Limb (tissue), 2 donors: ENCODE results near the gene REM2.

ENCODE experiments used
- DNase-seq, 2 donors: peaks; one replicate each; pipeline ENCODE4 v3.0.0-alpha.2; 2016; ENCODE audit errors: extremely low spot score in 2 of 2

The REM2 gene

DNA sequence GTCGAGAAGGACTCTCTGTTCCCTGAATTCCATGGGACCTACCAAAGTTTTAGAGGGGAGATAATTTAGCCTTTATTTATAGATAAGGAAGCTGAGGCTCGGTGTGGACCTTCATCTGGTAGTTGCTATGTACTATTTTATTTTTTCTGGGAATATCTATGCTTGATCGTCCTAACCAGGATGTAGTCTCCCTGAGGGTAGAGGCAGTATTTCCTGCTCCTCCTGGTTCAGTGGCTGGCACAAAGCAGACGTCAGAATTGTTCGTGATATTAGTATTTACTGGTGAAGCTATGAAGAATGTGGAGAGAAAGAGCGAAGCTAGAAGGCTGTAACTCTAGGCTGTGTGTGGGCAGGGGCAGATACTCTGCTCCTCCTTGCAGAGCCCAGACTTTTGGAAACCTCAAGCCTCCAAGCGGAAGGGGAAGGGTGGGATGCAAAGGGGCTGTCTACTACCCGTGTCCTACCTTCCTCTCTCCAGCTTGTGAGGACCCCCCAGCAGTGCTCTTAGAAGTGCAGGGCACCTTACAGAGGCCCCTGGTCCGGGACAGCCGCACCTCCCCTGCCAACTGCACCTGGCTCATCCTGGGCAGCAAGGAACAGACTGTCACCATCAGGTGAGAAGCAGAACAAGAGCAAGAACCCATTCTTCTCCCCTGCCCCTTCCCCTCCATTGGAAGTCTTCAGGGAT, 10.0 kb upstream of the REM2 start:
- no peak for DNase-seq

DNA sequence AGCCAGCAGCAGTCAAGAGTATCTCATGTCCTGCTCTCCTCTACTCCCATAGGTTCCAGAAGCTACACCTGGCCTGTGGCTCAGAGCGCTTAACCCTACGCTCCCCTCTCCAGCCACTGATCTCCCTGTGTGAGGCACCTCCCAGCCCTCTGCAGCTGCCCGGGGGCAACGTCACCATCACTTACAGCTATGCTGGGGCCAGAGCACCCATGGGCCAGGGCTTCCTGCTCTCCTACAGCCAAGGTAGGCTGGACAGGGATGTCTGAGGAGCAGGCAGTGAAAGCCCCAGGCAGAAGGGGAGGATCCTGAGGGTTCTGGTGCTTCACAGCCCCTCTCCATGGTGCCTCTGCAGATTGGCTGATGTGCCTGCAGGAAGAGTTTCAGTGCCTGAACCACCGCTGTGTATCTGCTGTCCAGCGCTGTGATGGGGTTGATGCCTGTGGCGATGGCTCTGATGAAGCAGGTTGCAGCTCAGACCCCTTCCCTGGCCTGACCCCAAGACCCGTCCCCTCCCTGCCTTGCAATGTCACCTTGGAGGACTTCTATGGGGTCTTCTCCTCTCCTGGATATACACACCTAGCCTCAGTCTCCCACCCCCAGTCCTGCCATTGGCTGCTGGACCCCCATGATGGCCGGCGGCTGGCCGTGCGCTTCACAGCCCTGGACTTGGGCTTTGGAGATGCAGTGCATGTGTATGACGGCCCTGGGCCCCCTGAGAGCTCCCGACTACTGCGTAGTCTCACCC, 7.8 kb upstream of the REM2 start:
- DNase-seq = no peak

DNA sequence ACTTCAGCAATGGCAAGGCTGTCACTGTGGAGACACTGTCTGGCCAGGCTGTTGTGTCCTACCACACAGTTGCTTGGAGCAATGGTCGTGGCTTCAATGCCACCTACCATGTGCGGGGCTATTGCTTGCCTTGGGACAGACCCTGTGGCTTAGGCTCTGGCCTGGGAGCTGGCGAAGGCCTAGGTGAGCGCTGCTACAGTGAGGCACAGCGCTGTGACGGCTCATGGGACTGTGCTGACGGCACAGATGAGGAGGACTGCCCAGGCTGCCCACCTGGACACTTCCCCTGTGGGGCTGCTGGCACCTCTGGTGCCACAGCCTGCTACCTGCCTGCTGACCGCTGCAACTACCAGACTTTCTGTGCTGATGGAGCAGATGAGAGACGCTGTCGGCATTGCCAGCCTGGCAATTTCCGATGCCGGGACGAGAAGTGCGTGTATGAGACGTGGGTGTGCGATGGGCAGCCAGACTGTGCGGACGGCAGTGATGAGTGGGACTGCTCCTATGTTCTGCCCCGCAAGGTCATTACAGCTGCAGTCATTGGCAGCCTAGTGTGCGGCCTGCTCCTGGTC, 7.2 kb upstream of the REM2 start:
- DNase-seq = no peak

DNA sequence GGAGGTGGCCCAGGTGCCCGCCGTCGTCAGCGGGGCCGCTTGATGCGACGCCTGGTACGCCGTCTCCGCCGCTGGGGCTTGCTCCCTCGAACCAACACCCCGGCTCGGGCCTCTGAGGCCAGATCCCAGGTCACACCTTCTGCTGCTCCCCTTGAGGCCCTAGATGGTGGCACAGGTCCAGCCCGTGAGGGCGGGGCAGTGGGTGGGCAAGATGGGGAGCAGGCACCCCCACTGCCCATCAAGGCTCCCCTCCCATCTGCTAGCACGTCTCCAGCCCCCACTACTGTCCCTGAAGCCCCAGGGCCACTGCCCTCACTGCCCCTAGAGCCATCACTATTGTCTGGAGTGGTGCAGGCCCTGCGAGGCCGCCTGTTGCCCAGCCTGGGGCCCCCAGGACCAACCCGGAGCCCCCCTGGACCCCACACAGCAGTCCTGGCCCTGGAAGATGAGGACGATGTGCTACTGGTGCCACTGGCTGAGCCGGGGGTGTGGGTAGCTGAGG, 6.0 kb upstream of the REM2 start:
- DNase-seq = no peak

DNA sequence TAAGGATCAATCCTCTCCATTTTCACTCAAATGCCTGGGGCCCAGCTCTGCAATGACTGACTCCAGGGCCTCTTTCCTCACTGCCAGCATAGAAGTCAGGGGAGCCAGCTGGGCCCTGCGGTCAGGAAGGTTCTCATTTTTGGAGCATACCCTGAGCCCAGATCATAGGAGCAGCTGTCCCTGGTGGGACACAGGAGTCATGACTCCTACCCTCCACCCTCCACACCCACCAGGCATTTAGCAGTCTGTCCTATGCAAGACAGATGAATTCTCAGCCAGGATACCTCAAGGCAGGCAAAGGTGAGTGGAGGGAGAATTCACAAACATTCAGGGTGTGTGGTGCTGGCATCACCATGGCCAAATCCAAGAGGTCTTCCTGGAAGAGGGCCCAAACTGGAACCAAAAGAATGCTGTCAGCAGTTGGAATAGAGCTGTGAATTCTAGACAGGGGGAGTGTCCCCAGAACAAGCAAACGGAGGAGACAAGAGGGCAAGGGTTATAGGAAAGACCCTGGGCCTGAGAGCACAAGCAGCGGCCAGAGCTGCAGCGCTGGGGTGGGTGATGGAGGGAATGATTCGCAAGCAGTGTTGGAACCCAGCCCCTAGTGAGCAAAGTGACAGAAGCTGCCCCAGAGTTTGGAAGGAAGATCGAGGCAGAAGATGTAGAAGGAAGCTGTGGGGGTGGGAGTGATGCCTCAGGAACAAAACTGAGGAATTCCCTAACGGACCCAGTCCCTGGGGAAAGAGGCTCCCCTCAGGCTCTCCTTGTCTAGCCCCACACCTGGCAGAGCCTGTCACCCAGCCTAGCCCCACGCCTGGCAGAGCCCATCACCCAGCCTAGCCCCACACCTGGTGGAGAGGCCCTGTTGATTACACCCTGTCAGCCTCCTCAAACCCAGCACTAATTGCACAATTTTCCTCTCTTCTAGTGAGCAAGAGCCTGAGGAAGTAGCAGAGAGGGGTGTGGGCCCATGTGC, 4.5 kb upstream of the REM2 start:
- DNase-seq = no peak

DNA sequence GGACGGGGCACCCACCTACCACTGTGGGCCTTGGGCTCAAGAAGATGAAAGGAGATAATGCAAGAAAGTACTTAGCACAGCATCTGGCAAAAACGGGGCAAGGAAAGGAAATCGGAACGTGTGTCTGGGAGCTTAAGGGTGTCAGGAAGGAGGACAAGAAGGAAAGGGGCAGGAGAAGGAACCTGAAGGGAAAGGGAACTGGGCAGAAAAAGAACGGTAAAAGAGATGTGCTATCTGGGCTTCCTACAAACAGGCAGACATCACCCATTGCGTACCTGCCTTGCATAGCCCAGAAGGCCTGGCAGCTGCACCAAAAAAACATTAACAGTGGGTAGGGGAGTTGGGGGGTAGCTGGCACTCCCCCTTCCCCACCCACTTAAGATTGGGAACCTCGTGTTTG, 958 bp upstream of the REM2 start:
- no peak for DNase-seq

DNA sequence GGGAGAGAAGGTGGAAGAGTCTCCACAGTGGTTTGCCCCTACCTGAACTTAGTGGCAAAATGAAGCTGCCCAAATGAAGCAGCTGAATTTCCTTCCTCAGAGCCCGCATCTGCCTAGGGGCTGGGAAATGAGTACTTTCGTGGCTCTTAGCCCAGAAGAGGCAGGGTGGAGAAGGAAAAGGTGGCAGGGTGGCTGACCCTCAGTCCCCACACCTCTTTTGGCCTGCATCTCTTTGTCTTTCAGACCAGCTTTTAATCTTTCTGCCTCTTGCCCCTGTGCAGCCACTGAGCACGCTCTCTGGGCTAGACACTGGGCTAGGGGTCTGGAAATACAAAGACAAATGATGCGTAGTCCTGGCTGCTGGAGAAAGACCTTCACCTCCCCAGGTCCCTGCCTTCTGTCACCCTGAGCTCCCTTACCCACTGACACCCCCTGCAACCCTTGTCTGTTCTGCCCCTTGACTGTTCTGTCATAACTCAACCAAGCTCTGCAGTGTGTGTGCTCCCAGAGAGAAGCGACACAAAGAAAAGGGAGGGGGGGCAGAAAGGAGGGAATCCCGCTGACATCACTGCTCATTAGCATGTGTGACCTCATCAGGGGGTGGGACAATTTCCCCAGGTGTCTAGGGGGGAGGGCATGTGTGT, 371 bp upstream of the REM2 start:
- no peak for DNase-seq

DNA sequence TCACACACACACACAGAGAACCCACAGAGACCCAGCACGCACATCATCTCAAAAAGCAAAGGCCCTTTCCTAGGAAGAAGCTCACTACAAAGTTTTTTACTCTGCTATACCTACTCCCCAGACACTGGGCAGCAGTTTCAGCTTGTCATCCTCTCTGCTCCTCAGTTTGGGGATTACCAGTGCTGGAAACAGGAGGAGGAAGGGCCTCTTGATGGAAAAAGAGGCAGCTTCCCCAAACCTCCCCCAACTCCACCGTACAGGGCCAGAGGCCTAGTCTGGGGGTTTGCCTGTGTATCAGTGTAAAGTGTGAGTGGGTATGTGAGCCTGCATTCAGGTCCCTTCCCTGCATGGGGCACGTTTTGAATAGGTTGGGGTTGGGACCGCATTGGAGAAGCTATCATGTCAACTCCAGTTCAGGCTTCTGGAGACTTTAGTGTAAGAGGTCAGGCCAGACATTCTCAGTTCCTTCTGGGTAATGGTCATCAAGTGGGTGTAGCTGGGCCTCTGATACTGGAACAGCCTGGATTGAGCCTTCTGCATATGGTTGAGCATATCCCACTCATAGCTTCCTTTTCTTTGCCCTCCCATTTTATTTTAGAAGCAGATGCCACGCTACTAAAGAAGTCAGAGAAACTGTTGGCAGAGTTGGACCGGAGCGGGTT, 1.2 kb downstream of the REM2 start:
- DNase-seq = no peak

DNA sequence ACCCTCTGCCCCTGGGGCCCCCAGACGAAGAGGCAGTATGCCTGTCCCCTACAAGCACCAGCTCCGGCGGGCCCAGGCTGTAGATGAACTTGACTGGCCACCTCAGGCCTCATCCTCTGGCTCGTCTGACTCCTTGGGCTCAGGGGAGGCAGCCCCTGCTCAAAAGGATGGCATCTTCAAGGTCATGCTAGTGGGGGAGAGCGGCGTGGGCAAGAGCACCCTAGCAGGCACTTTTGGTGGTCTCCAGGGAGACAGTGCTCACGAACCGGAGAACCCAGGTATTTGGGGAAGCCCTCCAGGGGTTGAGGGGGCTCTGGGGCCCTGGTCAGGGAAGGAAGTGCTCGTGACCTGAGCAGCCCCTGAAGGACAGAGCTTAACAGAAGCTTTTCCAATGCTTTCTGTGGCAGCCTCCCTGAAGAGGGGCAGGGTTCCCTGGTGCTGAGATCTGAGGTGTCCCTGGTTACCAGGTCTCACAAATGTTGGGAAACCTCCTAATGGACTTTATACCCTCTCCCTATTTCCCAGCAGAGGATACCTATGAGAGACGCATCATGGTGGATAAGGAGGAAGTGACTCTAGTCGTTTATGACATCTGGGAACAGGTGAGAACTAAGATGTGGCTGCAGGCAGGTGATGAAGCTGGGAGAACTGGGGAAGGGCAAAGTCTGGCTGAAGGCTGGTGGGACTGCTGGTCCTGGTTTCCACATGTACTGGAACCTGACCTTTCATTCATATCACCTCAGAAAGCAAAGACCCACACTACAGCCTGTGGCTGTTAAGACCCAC, 1.9 kb downstream of the REM2 start:
- no peak for DNase-seq

DNA sequence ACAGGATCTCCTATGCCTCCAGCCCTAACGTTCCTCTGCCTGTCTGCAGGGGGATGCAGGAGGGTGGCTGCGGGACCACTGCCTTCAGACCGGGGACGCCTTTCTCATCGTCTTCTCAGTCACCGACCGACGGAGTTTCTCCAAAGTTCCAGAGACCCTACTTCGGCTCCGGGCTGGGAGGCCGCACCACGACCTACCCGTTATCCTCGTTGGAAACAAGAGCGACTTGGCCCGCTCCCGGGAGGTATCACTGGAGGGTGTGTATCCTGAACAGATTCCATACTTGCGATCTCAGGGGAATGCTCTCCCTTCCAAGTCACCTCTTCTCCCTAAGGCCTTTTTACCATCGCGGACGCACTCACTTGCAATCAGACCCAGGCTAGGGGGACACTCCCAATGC, 3.0 kb downstream of the REM2 start:
- DNase-seq = no peak

DNA sequence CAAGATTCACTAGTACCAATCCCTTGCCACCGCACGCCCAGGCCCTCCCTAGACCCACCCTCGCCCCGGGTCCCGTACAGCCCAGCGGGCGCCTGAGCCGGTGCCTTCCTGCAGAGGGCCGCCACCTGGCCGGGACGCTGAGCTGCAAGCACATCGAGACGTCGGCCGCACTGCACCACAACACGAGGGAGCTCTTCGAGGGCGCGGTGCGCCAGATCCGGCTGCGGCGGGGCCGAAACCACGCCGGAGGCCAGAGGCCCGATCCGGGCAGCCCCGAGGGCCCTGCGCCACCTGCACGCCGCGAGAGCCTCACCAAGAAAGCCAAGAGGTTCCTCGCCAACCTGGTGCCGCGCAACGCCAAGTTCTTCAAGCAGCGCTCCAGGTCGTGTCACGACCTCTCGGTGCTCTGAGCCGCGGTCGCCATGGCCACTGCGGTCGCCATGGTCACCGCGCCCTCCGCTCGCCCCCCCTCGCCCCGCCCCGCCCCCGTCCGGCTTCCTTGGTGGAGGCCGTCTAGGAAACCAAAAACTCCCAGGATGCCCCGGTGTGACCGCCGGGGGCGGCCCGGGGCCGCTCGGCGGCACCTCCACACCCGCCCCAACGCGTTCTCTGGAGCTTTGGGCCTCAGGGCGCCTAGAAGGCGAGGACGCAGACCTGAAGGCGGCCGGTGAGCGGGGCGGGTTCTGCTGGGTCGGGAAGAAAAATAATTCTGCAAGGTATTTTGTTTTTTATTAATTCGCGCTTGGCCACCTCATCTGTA, 3.7 kb downstream of the REM2 start:
- peak; percentile 49 to 87 for DNase-seq

DNA sequence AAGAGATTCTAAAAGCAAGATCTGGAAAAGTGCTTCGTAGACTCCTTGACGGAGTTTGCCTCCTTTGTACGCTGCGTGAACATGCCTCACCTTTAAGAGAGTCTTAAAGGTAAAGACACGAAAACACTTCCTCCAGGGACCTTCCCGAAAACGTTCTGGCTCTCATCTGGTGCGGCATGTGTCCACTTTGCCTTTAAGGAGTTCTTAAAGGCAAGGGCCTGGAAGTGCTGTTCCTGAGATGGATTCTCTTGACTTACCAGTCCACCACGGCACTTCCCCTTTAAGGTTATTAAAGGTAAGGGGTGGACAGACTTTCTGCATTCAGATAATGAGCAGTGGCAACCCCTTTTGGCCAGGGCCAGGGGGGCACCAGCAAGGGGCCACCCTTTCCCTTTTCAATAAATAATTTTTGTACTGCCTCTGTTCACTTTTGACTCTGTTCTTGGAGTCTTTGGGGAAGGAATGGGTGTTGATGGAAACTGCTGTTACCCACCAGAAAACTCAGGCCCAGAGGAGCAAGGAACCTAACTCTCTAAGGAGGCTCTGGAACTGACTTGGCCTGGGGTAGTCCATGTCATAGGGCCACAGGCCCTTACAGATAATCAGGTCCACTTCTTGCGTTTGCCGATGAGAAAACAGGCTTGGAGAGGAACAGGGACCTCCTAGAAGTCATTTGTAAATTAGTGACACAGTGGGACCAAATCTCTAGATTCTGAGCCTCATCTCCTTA, 4.4 kb downstream of the REM2 start:
- DNase-seq = peak; percentile 76 to 85

DNA sequence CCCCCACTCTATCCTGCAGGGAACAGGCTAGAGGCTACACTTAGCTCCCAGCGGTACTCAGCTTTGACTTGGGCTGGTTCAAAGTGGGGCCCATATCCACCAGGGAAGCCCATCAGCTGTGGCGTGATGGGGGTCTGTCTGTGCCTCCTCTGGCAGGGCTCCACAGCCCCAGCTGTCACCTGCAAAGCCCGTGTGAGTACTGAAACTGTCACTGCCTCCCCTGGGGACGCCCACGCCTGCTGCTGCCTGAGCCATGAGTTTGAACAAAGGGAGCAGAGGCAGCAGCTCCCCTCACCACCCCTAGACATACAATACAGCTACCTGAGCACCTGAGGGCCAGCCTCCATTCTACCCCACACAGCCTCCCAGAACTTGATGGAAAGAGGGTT, 5.0 kb downstream of the REM2 start:
- peak in 1 of 2 donors; percentile 56 for DNase-seq

DNA sequence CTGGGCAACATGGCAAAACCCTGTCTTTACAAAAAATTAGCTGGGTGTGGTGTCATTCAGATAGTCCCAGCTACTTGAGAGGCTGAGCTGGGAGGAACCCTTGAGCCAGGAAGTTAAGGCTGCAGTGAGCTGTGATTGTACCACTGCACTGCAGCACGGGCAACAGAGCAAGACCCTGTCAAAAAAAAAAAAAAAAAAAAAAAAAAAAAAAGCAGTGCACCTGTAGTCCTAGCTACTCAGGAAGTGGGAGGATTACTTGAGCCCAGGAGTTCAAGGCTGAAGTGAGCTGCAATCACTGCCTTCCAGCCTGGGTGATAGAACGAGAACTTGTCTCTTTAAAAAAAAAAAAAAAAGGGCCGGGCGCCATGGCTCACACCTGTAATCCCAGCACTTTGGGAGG, 5.6 kb downstream of the REM2 start:
- DNase-seq = no peak

DNA sequence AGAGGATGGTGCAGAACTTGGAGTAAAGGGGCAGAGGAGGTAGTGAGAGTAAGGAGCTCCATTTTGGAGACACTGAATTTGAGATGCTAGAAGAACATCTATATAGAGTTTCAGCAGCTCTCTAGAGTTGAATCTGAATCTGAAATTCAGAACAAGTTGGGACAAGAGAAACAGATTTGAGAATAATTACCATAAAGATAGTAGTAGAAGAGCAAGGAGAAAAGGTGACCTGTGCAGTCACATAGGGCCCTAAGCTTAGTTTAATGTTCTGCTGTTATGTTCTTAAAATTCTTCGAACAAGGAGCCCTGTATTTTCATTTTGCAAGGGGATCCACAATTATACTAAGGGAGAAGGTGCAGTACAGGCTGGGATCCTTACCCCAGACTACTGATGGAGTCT, 7.4 kb downstream of the REM2 start:
- DNase-seq = no peak

DNA sequence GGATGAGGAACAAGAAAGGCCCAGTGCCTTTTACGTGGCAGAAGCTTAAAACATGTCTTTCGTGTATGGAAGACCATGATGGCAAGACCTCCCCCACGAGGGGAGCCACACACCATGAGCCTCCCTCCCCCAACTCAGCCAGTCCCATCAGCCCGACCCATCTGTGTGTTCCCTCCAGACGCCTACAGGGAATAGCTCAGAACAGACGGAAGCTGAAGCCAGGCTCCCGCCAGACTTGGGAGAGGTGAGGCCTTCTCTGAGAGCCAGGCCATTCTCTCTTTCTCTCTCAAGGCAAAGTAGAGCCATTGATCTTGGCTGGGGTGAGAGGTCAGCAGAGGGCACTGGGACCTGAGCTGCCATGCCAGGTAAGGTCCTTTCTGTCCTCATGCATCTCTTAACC, 9.5 kb downstream of the REM2 start:
- DNase-seq = no peak

DNA sequence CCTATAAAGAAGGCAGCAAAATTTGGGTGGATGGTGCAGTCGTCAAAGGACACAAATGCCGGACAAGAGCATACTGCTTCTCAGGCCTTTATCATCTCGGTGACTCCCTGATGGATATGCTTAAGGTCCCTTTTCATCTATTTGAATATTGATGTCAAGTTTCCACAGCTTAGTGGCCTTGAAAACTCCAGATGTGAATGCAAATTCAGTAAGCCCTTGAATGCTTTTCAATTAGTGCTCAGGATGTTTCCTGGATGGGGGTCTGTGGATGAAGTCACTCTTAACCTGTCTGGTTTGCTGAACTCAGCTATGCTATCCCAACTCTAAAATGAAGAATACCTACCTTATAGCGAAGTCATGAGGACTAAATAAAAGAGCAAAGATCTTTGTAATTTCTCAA, 10.7 kb downstream of the REM2 start:
- no peak for DNase-seq

DNA sequence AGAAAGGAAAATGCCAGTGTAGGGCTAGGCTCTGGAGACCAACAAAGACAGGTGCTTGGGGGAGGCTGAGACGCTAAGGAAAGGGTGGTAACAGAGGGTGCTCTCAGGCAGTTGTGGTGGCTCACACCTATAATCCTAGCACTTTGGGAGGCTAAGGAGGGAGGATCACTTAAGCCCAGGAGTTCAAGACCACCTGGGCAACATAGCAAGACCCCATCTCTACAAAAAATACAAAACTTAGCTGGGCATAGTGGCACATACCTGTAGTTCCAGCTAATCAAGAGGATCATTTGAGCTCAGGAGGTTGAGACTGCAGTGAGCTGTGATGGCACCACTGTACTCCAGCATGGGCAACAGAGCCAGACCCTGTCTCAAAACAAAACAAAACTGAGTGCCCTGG, 12.4 kb downstream of the REM2 start:
- no peak for DNase-seq
